Measurements from ENCODE around the gene MBNL2. TPM values are rescaled to one million over a fixed set of nuclear protein-coding genes. Genes with fewer than 3 reads are reported as not detected.
A peak's percentile ranks its signal among the peaks of the same experiment; 100 is the strongest.

The MBNL2 gene
- total and polyA plus RNA-seq, 4 donors, result 26.9 to 101 (median 48.4) TPM

- no peaks in the 10 kb centered on the region for H3K27me3 ChIP-seq (ENCODE audit: control insufficient read depth, insufficient read depth, low read length)
- no peak for DNase-seq (ENCODE audit: low read depth in 4 of 6, low spot score in 6 of 6)
- peaks cover 20% of the 10 kb centered on the region for H3K4me1 ChIP-seq (ENCODE audit: control insufficient read depth, insufficient read depth, low read length)
- WGBS (ENCODE audit: insufficient coverage), result 100% methylated on average over 3 of the region's 5 CpGs
- no peaks in the 10 kb centered on the region for H3K9me3 ChIP-seq (ENCODE audit: control insufficient read depth, insufficient read depth, low read length)
- no peaks in the 10 kb centered on the region for H3K36me3 ChIP-seq (ENCODE audit: control insufficient read depth, insufficient read depth, low read length)
- H3K4me3 ChIP-seq (ENCODE audit: low read depth, low read length), result no peak overlapping the region
- no peak overlapping the region for H3K27ac ChIP-seq (ENCODE audit: low read depth, low read length)
Measured at GRCh38 chr13:97256343-97256783, 34.2 kb downstream of the MBNL2 start.

GRCh38 chr13:97257228-97257755 is 35.2 kb downstream of the MBNL2 start:
- DNase-seq (ENCODE audit: low read depth in 4 of 6, low spot score in 6 of 6), result no peak
- Histone ChIP-seq H3K36me3 (ENCODE audit: control insufficient read depth, insufficient read depth, low read length) (no peaks in the 10 kb centered on the region), H3K9me3 (ENCODE audit: control insufficient read depth, insufficient read depth, low read length) (no peaks in the 10 kb centered on the region), H3K4me1 (ENCODE audit: control insufficient read depth, insufficient read depth, low read length) (peaks cover 29% of the 10 kb centered on the region), H3K27me3 (ENCODE audit: control insufficient read depth, insufficient read depth, low read length) (no peaks in the 10 kb centered on the region), H3K27ac (ENCODE audit: low read depth, low read length) (no peak overlapping the region), H3K4me3 (ENCODE audit: low read depth, low read length) (no peak overlapping the region)
- WGBS (ENCODE audit: insufficient coverage), result 100% methylated on average over 4 of the region's 6 CpGs

GRCh38 chr13:97257800-97258799 is 36.0 kb downstream of the MBNL2 start:
- peak in 1 of 6 donors; percentile 42 for DNase-seq (ENCODE audit: low read depth in 4 of 6, low spot score in 6 of 6)
- H3K27me3 ChIP-seq (ENCODE audit: control insufficient read depth, insufficient read depth, low read length), result no peaks in the 10 kb centered on the region
- H3K36me3 ChIP-seq (ENCODE audit: control insufficient read depth, insufficient read depth, low read length), result no peaks in the 10 kb centered on the region
- peaks cover 34% of the 10 kb centered on the region for H3K4me1 ChIP-seq (ENCODE audit: control insufficient read depth, insufficient read depth, low read length)
- no peak overlapping the region for H3K27ac ChIP-seq (ENCODE audit: low read depth, low read length)
- H3K4me3 ChIP-seq (ENCODE audit: low read depth, low read length), result no peak overlapping the region
- 63% methylated on average over 9 of the region's 13 CpGs for WGBS (ENCODE audit: insufficient coverage)
- H3K9me3 ChIP-seq (ENCODE audit: control insufficient read depth, insufficient read depth, low read length), result no peaks in the 10 kb centered on the region

GRCh38 chr13:97258801-97259200 is 36.7 kb downstream of the MBNL2 start:
- no peak overlapping the region for H3K4me3 ChIP-seq (ENCODE audit: low read depth, low read length)
- no peaks in the 10 kb centered on the region for H3K36me3 ChIP-seq (ENCODE audit: control insufficient read depth, insufficient read depth, low read length)
- DNase-seq (ENCODE audit: low read depth in 4 of 6, low spot score in 6 of 6), result no peak
- no peak overlapping the region for H3K27ac ChIP-seq (ENCODE audit: low read depth, low read length)
- no peaks in the 10 kb centered on the region for H3K27me3 ChIP-seq (ENCODE audit: control insufficient read depth, insufficient read depth, low read length)
- 79% methylated on average over 1 of the region's 2 CpGs for WGBS (ENCODE audit: insufficient coverage)
- H3K9me3 ChIP-seq (ENCODE audit: control insufficient read depth, insufficient read depth, low read length), result no peaks in the 10 kb centered on the region
- H3K4me1 ChIP-seq (ENCODE audit: control insufficient read depth, insufficient read depth, low read length), result peaks cover 34% of the 10 kb centered on the region

- no peak for DNase-seq (ENCODE audit: low read depth in 4 of 6, low spot score in 6 of 6)
- Histone ChIP-seq H3K36me3 (ENCODE audit: control insufficient read depth, insufficient read depth, low read length) (no peaks in the 10 kb centered on the region), H3K27ac (ENCODE audit: low read depth, low read length) (no peak overlapping the region)
Measured at GRCh38 chr13:97259410-97259797, 37.3 kb downstream of the MBNL2 start.

GRCh38 chr13:97259798-97260714 is 37.9 kb downstream of the MBNL2 start:
- H3K9me3 ChIP-seq (ENCODE audit: control insufficient read depth, insufficient read depth, low read length), result no peaks in the 10 kb centered on the region
- no peak for DNase-seq (ENCODE audit: low read depth in 4 of 6, low spot score in 6 of 6)
- 70% methylated on average over 9 of the region's 12 CpGs for WGBS (ENCODE audit: insufficient coverage)
- no peak overlapping the region for H3K4me3 ChIP-seq (ENCODE audit: low read depth, low read length)
- H3K27ac ChIP-seq (ENCODE audit: low read depth, low read length), result no peak overlapping the region
- no peaks in the 10 kb centered on the region for H3K36me3 ChIP-seq (ENCODE audit: control insufficient read depth, insufficient read depth, low read length)
- peaks cover 34% of the 10 kb centered on the region for H3K4me1 ChIP-seq (ENCODE audit: control insufficient read depth, insufficient read depth, low read length)
- no peaks in the 10 kb centered on the region for H3K27me3 ChIP-seq (ENCODE audit: control insufficient read depth, insufficient read depth, low read length)

More at GRCh38 chr13:97259410-97259797, 37.3 kb downstream of the MBNL2 start:
- WGBS (ENCODE audit: insufficient coverage), result 100% methylated on average over 2 of the region's 6 CpGs
- Histone ChIP-seq H3K9me3 (ENCODE audit: control insufficient read depth, insufficient read depth, low read length) (no peaks in the 10 kb centered on the region), H3K4me1 (ENCODE audit: control insufficient read depth, insufficient read depth, low read length) (peaks cover 34% of the 10 kb centered on the region), H3K4me3 (ENCODE audit: low read depth, low read length) (no peak overlapping the region), H3K27me3 (ENCODE audit: control insufficient read depth, insufficient read depth, low read length) (no peaks in the 10 kb centered on the region)

GRCh38 chr13:97261254-97262005 is 39.3 kb downstream of the MBNL2 start:
- DNase-seq (ENCODE audit: low read depth in 4 of 6, low spot score in 6 of 6), result no peak
- Histone ChIP-seq H3K4me3 (ENCODE audit: low read depth, low read length) (no peak overlapping the region), H3K36me3 (ENCODE audit: control insufficient read depth, insufficient read depth, low read length) (no peaks in the 10 kb centered on the region), H3K27ac (ENCODE audit: low read depth, low read length) (peak overlapping the region; percentile 13), H3K4me1 (ENCODE audit: control insufficient read depth, insufficient read depth, low read length) (peaks cover 41% of the 10 kb centered on the region), H3K9me3 (ENCODE audit: control insufficient read depth, insufficient read depth, low read length) (no peaks in the 10 kb centered on the region), H3K27me3 (ENCODE audit: control insufficient read depth, insufficient read depth, low read length) (no peaks in the 10 kb centered on the region)
- 60% methylated on average over 7 of the region's 9 CpGs for WGBS (ENCODE audit: insufficient coverage)

- H3K4me1 ChIP-seq (ENCODE audit: control insufficient read depth, insufficient read depth, low read length), result peaks cover 45% of the 10 kb centered on the region
- no peaks in the 10 kb centered on the region for H3K9me3 ChIP-seq (ENCODE audit: control insufficient read depth, insufficient read depth, low read length)
- no peaks in the 10 kb centered on the region for H3K36me3 ChIP-seq (ENCODE audit: control insufficient read depth, insufficient read depth, low read length)
- H3K27me3 ChIP-seq (ENCODE audit: control insufficient read depth, insufficient read depth, low read length), result no peaks in the 10 kb centered on the region
- no peak overlapping the region for H3K4me3 ChIP-seq (ENCODE audit: low read depth, low read length)
- 81% methylated on average over 8 of the region's 8 CpGs for WGBS (ENCODE audit: insufficient coverage)
- no peak overlapping the region for H3K27ac ChIP-seq (ENCODE audit: low read depth, low read length)
- DNase-seq (ENCODE audit: low read depth in 4 of 6, low spot score in 6 of 6), result no peak
Measured at GRCh38 chr13:97262058-97262457, 39.9 kb downstream of the MBNL2 start.

GRCh38 chr13:97263160-97263559 is 41.0 kb downstream of the MBNL2 start:
- no peaks in the 10 kb centered on the region for H3K9me3 ChIP-seq (ENCODE audit: control insufficient read depth, insufficient read depth, low read length)
- H3K36me3 ChIP-seq (ENCODE audit: control insufficient read depth, insufficient read depth, low read length), result peaks cover 3% of the 10 kb centered on the region
- H3K27me3 ChIP-seq (ENCODE audit: control insufficient read depth, insufficient read depth, low read length), result no peaks in the 10 kb centered on the region
- no peak overlapping the region for H3K27ac ChIP-seq (ENCODE audit: low read depth, low read length)
- DNase-seq (ENCODE audit: low read depth in 4 of 6, low spot score in 6 of 6), result no peak
- H3K4me1 ChIP-seq (ENCODE audit: control insufficient read depth, insufficient read depth, low read length), result peaks cover 50% of the 10 kb centered on the region
- 85% methylated on average over 1 of the region's 1 CpG for WGBS (ENCODE audit: insufficient coverage)
- no peak overlapping the region for H3K4me3 ChIP-seq (ENCODE audit: low read depth, low read length)
